Esophagus muscularis mucosa (tissue), 4 donors: ENCODE measurements around the gene RNGTT.

ENCODE experiments used
- CTCF ChIP-seq, 3 experiments: fragments of 200-600 bp in 2 of 3; fragments of 450-650 bp in 1 of 3; sonication (generic) in 2 of 3; IDR thresholded peaks; one replicate each; pipeline ENCODE4 v1.5.1; 2017 to 2019; ENCODE audit warnings: antibody characterized with exemption in 3 of 3, mild to moderate bottlenecking in 2 of 3, moderate library complexity in 1 of 3
- EP300 ChIP-seq: sonication (generic); formaldehyde crosslinking; IDR thresholded peaks from one replicate; pipeline ENCODE4 v1.6.1; 2017; ENCODE audit warnings: antibody characterized with exemption
- POLR2A ChIP-seq: fragments of 450-650 bp; IDR thresholded peaks from one replicate; pipeline ENCODE4 v1.6.1; 2017; ENCODE audit warnings: antibody characterized with exemption, moderate library complexity, mild to moderate bottlenecking, low read depth

GRCh38 chr6:88881451-88881850, 82.0 kb downstream of the RNGTT start:
- no peak for TF ChIP-seq POLR2A
- TF ChIP-seq CTCF (IDR thresholded peaks at IDR 0.05), result no peak
- TF ChIP-seq EP300, result no peak
